GM23338 (cell line): ENCODE results near the gene MACF1.

Experiments used
- CREB1 ChIP-seq: fragments of 250-450 bp; sonication (Bioruptor Pico); IDR thresholded peaks from 2 replicates; pipeline ENCODE4 v1.5.0; 2020; ENCODE audit warnings: low read depth, mild to moderate bottlenecking, moderate library complexity
- EZH2 ChIP-seq: fragments of 200-600 bp; sonication (generic); IDR thresholded peaks from one replicate; pipeline ENCODE4 v1.8.0; 2017; ENCODE audit warnings: antibody characterized with exemption, mild to moderate bottlenecking, low read depth; ENCODE audit not compliant: unreplicated experiment
- EZH2phosphoT487 ChIP-seq: fragments of 200-600 bp; sonication (generic); IDR thresholded peaks from one replicate; pipeline ENCODE4 v1.8.1; 2018; ENCODE audit warnings: antibody characterized with exemption; ENCODE audit not compliant: unreplicated experiment
- JUNB ChIP-seq: IDR thresholded peaks from one replicate; pipeline ENCODE4 v1.6.1; 2016; ENCODE audit warnings: antibody characterized with exemption; ENCODE audit not compliant: unreplicated experiment
- NANOG ChIP-seq: IDR thresholded peaks from 2 replicates; pipeline ENCODE4 v1.6.1; 2016; ENCODE audit warnings: antibody characterized with exemption, borderline replicate concordance
- POLR2AphosphoS5 ChIP-seq: IDR thresholded peaks from 2 replicates; pipeline ENCODE4 v1.6.1; 2016; ENCODE audit warnings: antibody characterized with exemption, low read depth
- STAT1 ChIP-seq: IDR thresholded peaks from one replicate; pipeline ENCODE4 v1.6.1; 2016; ENCODE audit warnings: antibody characterized with exemption; ENCODE audit not compliant: unreplicated experiment
- ZNF114 ChIP-seq: fragments of 250-450 bp; sonication (Bioruptor Pico); IDR thresholded peaks from 2 replicates; pipeline ENCODE4 v1.5.0; 2020; ENCODE audit warnings: mild to moderate bottlenecking, moderate library complexity
- ZNF331 ChIP-seq: fragments of 250-450 bp; sonication (Bioruptor Pico); IDR thresholded peaks from 2 replicates; pipeline ENCODE4 v1.5.0; 2020; ENCODE audit warnings: low read depth, mild to moderate bottlenecking, moderate library complexity
- TF ChIP-seq, protein P1 (sequence below), 2 experiments: fragments of 200-600 bp in 1 of 2; sonication (generic) in 1 of 2; conservative IDR thresholded peaks; 2 replicates each; pipeline versions ENCODE4 v1.5.1 to v1.6.1; 2016 to 2017; ENCODE audit warnings: antibody characterized with exemption in 2 of 2, low read depth in 2 of 2, mild to moderate bottlenecking in 2 of 2, moderate library complexity in 1 of 2
- TF ChIP-seq, protein P2 (sequence below): IDR thresholded peaks from one replicate; pipeline ENCODE4 v1.6.1; 2018; ENCODE audit warnings: antibody characterized with exemption; ENCODE audit not compliant: unreplicated experiment
- TF ChIP-seq, protein P3 (sequence below): IDR thresholded peaks from 2 replicates; pipeline ENCODE4 v1.6.1; 2016; ENCODE audit warnings: antibody characterized with exemption
- TF ChIP-seq, protein P4 (sequence below): fragments of 250-450 bp; sonication (Bioruptor Pico); IDR thresholded peaks from 2 replicates; pipeline ENCODE4 v1.5.0; 2020; ENCODE audit warnings: mild to moderate bottlenecking, moderate library complexity

DNA sequence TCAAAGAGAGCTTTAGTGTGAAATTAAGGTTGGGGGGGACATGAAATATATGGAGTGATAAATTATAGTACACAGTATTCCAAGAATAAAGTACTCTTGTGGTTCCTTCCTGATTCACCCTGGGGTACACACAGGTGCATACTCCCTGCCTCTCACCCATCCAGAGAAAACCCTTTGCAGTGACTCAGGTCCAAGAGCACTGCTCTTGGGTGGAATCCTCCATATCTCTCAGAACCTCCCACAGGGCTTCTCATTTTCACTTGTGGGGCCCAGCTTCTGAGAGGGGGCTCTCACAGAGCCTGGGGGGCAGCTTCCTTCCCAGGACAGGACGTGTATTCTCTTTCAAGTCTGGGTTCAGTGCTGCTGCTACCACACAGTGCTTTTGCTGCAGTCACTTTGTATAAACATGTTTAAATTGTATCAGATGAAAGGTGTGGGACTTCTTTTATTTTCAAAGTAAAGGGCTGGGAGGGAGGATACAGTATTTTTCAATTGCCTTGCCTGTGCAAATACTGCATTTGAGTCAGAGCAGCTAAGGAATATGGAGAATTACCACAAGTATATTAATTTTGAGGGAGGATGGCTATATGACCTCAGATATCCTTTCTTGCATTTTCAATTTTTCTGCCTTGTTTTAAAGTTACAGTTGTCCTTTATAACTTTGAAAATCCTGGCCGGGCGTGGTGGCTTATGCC, 262.1 kb downstream of the MACF1 start:
- TF ChIP-seq, protein P1, sequence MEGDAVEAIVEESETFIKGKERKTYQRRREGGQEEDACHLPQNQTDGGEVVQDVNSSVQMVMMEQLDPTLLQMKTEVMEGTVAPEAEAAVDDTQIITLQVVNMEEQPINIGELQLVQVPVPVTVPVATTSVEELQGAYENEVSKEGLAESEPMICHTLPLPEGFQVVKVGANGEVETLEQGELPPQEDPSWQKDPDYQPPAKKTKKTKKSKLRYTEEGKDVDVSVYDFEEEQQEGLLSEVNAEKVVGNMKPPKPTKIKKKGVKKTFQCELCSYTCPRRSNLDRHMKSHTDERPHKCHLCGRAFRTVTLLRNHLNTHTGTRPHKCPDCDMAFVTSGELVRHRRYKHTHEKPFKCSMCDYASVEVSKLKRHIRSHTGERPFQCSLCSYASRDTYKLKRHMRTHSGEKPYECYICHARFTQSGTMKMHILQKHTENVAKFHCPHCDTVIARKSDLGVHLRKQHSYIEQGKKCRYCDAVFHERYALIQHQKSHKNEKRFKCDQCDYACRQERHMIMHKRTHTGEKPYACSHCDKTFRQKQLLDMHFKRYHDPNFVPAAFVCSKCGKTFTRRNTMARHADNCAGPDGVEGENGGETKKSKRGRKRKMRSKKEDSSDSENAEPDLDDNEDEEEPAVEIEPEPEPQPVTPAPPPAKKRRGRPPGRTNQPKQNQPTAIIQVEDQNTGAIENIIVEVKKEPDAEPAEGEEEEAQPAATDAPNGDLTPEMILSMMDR (conservative IDR thresholded peaks at IDR 0.05; ENCODE audit: low read depth in 2 of 2) = no peak
- TF ChIP-seq CREB1 (no peak), EZH2phosphoT487 (no peak), POLR2AphosphoS5 (no peak), EZH2 (no peak), JUNB (no peak), STAT1 (no peak), NANOG (no peak), ZNF114 (CRISPR knock-in tag) (no peak), ZNF331 (no peak)
- TF ChIP-seq, protein P2, sequence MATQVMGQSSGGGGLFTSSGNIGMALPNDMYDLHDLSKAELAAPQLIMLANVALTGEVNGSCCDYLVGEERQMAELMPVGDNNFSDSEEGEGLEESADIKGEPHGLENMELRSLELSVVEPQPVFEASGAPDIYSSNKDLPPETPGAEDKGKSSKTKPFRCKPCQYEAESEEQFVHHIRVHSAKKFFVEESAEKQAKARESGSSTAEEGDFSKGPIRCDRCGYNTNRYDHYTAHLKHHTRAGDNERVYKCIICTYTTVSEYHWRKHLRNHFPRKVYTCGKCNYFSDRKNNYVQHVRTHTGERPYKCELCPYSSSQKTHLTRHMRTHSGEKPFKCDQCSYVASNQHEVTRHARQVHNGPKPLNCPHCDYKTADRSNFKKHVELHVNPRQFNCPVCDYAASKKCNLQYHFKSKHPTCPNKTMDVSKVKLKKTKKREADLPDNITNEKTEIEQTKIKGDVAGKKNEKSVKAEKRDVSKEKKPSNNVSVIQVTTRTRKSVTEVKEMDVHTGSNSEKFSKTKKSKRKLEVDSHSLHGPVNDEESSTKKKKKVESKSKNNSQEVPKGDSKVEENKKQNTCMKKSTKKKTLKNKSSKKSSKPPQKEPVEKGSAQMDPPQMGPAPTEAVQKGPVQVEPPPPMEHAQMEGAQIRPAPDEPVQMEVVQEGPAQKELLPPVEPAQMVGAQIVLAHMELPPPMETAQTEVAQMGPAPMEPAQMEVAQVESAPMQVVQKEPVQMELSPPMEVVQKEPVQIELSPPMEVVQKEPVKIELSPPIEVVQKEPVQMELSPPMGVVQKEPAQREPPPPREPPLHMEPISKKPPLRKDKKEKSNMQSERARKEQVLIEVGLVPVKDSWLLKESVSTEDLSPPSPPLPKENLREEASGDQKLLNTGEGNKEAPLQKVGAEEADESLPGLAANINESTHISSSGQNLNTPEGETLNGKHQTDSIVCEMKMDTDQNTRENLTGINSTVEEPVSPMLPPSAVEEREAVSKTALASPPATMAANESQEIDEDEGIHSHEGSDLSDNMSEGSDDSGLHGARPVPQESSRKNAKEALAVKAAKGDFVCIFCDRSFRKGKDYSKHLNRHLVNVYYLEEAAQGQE = no peak
- TF ChIP-seq, protein P3, sequence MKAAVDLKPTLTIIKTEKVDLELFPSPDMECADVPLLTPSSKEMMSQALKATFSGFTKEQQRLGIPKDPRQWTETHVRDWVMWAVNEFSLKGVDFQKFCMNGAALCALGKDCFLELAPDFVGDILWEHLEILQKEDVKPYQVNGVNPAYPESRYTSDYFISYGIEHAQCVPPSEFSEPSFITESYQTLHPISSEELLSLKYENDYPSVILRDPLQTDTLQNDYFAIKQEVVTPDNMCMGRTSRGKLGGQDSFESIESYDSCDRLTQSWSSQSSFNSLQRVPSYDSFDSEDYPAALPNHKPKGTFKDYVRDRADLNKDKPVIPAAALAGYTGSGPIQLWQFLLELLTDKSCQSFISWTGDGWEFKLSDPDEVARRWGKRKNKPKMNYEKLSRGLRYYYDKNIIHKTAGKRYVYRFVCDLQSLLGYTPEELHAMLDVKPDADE = no peak
- TF ChIP-seq, protein P4, sequence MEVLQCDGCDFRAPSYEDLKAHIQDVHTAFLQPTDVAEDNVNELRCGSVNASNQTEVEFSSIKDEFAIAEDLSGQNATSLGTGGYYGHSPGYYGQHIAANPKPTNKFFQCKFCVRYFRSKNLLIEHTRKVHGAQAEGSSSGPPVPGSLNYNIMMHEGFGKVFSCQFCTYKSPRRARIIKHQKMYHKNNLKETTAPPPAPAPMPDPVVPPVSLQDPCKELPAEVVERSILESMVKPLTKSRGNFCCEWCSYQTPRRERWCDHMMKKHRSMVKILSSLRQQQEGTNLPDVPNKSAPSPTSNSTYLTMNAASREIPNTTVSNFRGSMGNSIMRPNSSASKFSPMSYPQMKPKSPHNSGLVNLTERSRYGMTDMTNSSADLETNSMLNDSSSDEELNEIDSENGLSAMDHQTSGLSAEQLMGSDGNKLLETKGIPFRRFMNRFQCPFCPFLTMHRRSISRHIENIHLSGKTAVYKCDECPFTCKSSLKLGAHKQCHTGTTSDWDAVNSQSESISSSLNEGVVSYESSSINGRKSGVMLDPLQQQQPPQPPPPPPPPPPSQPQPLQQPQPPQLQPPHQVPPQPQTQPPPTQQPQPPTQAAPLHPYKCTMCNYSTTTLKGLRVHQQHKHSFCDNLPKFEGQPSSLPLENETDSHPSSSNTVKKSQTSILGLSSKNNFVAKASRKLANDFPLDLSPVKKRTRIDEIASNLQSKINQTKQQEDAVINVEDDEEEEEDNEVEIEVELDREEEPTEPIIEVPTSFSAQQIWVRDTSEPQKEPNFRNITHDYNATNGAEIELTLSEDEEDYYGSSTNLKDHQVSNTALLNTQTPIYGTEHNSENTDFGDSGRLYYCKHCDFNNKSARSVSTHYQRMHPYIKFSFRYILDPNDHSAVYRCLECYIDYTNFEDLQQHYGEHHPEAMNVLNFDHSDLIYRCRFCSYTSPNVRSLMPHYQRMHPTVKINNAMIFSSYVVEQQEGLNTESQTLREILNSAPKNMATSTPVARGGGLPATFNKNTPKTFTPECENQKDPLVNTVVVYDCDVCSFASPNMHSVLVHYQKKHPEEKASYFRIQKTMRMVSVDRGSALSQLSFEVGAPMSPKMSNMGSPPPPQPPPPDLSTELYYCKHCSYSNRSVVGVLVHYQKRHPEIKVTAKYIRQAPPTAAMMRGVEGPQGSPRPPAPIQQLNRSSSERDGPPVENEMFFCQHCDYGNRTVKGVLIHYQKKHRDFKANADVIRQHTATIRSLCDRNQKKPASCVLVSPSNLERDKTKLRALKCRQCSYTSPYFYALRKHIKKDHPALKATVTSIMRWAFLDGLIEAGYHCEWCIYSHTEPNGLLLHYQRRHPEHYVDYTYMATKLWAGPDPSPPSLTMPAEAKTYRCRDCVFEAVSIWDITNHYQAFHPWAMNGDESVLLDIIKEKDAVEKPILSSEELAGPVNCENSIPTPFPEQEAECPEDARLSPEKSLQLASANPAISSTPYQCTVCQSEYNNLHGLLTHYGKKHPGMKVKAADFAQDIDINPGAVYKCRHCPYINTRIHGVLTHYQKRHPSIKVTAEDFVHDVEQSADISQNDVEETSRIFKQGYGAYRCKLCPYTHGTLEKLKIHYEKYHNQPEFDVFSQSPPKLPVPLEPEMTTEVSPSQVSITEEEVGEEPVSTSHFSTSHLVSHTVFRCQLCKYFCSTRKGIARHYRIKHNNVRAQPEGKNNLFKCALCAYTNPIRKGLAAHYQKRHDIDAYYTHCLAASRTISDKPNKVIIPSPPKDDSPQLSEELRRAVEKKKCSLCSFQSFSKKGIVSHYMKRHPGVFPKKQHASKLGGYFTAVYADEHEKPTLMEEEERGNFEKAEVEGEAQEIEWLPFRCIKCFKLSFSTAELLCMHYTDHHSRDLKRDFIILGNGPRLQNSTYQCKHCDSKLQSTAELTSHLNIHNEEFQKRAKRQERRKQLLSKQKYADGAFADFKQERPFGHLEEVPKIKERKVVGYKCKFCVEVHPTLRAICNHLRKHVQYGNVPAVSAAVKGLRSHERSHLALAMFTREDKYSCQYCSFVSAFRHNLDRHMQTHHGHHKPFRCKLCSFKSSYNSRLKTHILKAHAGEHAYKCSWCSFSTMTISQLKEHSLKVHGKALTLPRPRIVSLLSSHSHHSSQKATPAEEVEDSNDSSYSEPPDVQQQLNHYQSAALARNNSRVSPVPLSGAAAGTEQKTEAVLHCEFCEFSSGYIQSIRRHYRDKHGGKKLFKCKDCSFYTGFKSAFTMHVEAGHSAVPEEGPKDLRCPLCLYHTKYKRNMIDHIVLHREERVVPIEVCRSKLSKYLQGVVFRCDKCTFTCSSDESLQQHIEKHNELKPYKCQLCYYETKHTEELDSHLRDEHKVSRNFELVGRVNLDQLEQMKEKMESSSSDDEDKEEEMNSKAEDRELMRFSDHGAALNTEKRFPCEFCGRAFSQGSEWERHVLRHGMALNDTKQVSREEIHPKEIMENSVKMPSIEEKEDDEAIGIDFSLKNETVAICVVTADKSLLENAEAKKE = no peak
